Measurements from ENCODE around the gene RNASEH2A. TPM values are rescaled to one million over a fixed set of nuclear protein-coding genes. Genes with fewer than 3 reads are reported as not detected.

RNASEH2A gene
- total RNA-seq, 1 experiment from 2014 or later, result 79.5 TPM

DNA sequence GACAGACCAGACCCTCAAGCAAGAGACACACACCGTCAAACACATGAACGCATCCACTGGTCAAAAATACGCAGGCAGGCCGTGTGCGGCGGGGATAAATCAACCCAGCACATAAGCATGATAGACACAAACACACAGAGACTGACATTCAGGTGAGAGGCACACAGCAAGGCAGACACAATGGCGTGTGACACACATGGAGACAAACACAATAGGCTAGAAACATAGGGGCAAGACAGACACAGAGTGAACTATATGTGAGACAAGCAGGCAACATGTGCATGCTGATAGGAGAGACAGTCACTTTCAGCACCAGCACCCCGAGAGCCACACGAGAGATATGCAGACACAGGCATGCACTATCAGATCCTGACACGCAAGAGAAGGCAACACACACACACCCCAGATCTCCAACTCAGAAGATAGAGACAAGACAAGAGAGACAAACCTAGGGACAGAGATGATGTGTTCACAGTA, 22.0 kb upstream of the RNASEH2A start:
- no peak overlapping the region for H3K4me3 Mint-ChIP-seq
- no CpG with 5 or more reads among the region's 10 CpGs for WGBS (ENCODE audit: extremely low coverage, insufficient read length, low lambda C conversion rate)
- no peaks in the 10 kb centered on the region for H3K9me3 ChIP-seq (ENCODE audit: control insufficient read depth, low read depth, low read length)
- TF ChIP-seq, protein P1, sequence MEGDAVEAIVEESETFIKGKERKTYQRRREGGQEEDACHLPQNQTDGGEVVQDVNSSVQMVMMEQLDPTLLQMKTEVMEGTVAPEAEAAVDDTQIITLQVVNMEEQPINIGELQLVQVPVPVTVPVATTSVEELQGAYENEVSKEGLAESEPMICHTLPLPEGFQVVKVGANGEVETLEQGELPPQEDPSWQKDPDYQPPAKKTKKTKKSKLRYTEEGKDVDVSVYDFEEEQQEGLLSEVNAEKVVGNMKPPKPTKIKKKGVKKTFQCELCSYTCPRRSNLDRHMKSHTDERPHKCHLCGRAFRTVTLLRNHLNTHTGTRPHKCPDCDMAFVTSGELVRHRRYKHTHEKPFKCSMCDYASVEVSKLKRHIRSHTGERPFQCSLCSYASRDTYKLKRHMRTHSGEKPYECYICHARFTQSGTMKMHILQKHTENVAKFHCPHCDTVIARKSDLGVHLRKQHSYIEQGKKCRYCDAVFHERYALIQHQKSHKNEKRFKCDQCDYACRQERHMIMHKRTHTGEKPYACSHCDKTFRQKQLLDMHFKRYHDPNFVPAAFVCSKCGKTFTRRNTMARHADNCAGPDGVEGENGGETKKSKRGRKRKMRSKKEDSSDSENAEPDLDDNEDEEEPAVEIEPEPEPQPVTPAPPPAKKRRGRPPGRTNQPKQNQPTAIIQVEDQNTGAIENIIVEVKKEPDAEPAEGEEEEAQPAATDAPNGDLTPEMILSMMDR (conservative IDR thresholded peaks at IDR 0.05), result no peak
- no peak overlapping the region for H3K14ac ChIP-seq (ENCODE audit: insufficient read depth, low read length)
- H3K4me1 ChIP-seq (ENCODE audit: insufficient read depth, low read length), result peaks cover 6% of the 10 kb centered on the region
- H2AK5ac ChIP-seq (ENCODE audit: insufficient read length, low read length), result no peak overlapping the region
- DNase-seq, result no peak
- no peaks in the 10 kb centered on the region; the same call in 1 of the 2 replicates for H3K27me3 Mint-ChIP-seq (ENCODE audit: low read depth)
- H2AFZ ChIP-seq (ENCODE audit: low read length), result no peak overlapping the region
- no peaks in the 10 kb centered on the region for H3K79me1 ChIP-seq (ENCODE audit: insufficient read depth, low read depth, low read length, poor library complexity, severe bottlenecking)
- H3K23me2 ChIP-seq (ENCODE audit: insufficient read length, low read depth, low read length, poor library complexity, severe bottlenecking), result peaks cover 13% of the 10 kb centered on the region
- no peak overlapping the region for H4K91ac ChIP-seq (ENCODE audit: insufficient read length, low read depth, low read length)
- H3K23ac ChIP-seq (ENCODE audit: insufficient read length, low read depth, low read length), result no peak overlapping the region
- no peaks in the 10 kb centered on the region for H3K36me3 Mint-ChIP-seq (ENCODE audit: insufficient read depth in 1 of 3, low read depth in 3 of 3)
- H4K5ac ChIP-seq (ENCODE audit: insufficient read length, low read depth, low read length), result no peak overlapping the region
- H3K56ac ChIP-seq (ENCODE audit: insufficient read length, low read depth, low read length), result no peak overlapping the region
- no peaks in the 10 kb centered on the region for H4K20me1 ChIP-seq (ENCODE audit: control insufficient read depth, insufficient read depth, insufficient read length)
- no peak overlapping the region for H3T11ph ChIP-seq (ENCODE audit: low read length)
- no peak overlapping the region for H3K4me2 ChIP-seq (ENCODE audit: insufficient read depth, insufficient read length, low read length)
- no peak overlapping the region for H3K18ac ChIP-seq (ENCODE audit: insufficient read length, low read depth, low read length)
- no peak overlapping the region for H3K9ac ChIP-seq (ENCODE audit: extremely low read depth, insufficient read length, low read length)
- H2BK15ac ChIP-seq (ENCODE audit: low read depth, low read length), result no peak overlapping the region
- peaks cover 22 to 26% of the 10 kb centered on the region in 2 experiments for H3K4me1 Mint-ChIP-seq
- no peak overlapping the region for H3K4ac ChIP-seq (ENCODE audit: low read depth, low read length)
- no peak overlapping the region for H2BK120ac ChIP-seq (ENCODE audit: low read depth, low read length, poor library complexity, severe bottlenecking)
- no peak overlapping the region for H3K27ac ChIP-seq (ENCODE audit: insufficient read length, low read depth, low read length)
- no peaks in the 10 kb centered on the region for H3K79me2 ChIP-seq (ENCODE audit: insufficient read depth, low read length)
- no peaks in the 10 kb centered on the region for H3K9me3 Mint-ChIP-seq
- H4K8ac ChIP-seq (replicated peaks; ENCODE audit: insufficient read length, low read depth, low read length), result no peak overlapping the region
- H2BK20ac ChIP-seq (ENCODE audit: low read depth, low read length, poor library complexity, severe bottlenecking), result no peak overlapping the region
- no peak overlapping the region for H2BK5ac ChIP-seq (ENCODE audit: insufficient read length, low read length)
- H3K27me3 ChIP-seq (ENCODE audit: insufficient read depth, low read length), result no peaks in the 10 kb centered on the region
- H2BK12ac ChIP-seq (ENCODE audit: insufficient read length, low read depth, low read length), result no peak overlapping the region
- H3K27ac Mint-ChIP-seq, result no peak overlapping the region
